ENCODE measurements around the gene NUP43.
"Not testable (repeated sequence)": the region's sequence is repeated elsewhere in the genome, so short reads cannot be mapped to it uniquely, and the experiment has no call there.

The NUP43 gene

GRCh38 chr6:149691201-149691600, 55.1 kb downstream of the NUP43 start:
- DNase-seq = no peak

- no peak for DNase-seq
These were observed 60.1 kb downstream of the NUP43 start for GRCh38 chr6:149686230-149686629.

- DNase-seq = no peak
These were observed 63.0 kb downstream of the NUP43 start for GRCh38 chr6:149683256-149683859.

- not testable (repeated sequence) for DNase-seq
These were observed 64.5 kb downstream of the NUP43 start for GRCh38 chr6:149681845-149682244.

- DNase-seq = no peak
These were observed 65.1 kb downstream of the NUP43 start for GRCh38 chr6:149681209-149681608.

GRCh38 chr6:149680503-149680902, 65.8 kb downstream of the NUP43 start:
- no peak for DNase-seq

Data from activated CD4-positive, CD25-positive, alpha-beta regulatory T cell (primary cell).